ENCODE data around the gene KLHL29.

The KLHL29 gene

GRCh38 chr2:23422089-23423061 lies 37.4 kb downstream of the KLHL29 start:
- DNase-seq (ENCODE audit: low read depth) = no peak

GRCh38 chr2:23423062-23423872 lies 38.3 kb downstream of the KLHL29 start:
- no peak for DNase-seq (ENCODE audit: low read depth)

DNA sequence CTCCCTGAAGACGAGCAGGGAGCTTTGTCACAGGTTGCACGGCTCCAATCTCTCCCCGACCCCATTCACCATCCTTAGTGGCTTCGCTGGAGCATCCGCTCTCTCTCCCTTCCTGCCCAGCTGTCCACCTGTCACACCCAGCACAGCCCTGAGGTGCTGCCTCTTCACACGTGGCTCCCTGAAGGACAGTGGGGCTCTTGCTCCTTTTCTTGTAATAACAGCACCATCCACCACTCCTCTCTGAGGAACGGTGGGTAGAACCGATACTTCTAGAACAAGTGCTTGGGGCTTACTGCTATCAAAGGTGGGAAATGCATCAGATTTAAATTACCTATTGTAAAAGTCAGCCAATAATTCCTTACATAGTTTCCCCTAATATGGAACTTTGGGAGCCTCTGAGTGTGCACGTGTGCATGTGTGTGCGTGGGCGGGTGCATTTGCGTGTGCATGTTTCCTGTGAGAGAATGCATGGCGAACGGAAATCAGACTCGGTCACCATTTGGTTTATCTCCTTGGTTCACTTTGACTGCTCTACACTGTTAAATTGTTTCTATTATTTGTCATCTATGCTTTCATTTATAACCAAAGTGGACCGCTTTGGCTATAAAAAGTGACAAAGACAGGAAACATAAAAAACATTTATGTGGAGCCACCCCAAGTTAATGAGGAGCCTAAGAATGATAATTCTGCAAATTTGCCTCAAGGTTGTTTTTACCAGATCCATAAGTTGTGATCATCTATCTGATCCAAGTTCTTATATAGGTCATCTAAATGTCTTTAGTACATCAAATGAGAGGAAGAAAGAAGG lies 39.1 kb downstream of the KLHL29 start:
- no peak for DNase-seq (ENCODE audit: low read depth)

DNA sequence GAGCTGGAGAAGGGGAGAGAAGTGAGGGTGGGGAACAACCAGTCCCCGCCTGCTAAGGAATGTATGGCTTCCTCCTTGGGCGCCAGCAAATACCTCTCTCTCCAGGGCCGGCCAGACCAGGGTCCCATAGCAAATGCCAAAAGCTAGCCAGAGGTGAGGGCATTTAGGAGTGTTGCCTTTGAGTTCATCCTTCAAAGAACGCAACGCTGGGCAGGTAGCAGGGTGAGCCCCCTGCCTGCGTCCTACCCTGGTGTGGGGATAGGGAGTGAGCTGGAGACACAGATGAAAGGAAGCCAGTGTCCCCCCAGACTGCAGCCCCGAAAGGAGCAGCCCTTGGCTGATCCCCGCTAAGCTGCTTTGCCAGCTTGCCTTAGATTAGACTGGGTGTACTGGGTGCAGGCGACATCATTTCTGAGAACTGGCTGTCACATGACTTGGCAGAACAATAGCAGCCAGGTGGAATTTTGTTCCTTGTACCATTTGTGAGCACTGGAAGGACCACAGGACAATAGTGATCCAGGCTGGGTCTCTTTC lies 40.4 kb downstream of the KLHL29 start:
- no peak for DNase-seq (ENCODE audit: low read depth)

DNA sequence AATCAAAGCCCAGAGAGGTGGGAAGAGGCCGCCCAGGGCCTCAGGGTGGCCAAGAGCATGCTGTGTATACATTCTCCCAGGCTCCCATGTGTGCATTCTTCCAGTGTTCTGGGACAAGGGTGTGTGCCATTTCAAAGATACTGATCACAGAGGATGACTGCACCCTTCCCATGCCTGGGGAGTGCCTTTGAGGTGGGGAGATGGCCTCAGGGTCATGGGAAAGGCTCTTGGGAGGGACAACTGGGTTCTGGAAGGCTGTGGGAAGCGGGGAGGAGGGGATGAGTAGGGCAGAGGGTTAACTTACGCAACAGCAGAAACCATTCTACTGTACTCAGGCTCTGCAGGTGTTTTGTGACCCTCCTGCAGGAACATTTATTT lies 40.9 kb downstream of the KLHL29 start:
- no peak for DNase-seq (ENCODE audit: low read depth)

DNA sequence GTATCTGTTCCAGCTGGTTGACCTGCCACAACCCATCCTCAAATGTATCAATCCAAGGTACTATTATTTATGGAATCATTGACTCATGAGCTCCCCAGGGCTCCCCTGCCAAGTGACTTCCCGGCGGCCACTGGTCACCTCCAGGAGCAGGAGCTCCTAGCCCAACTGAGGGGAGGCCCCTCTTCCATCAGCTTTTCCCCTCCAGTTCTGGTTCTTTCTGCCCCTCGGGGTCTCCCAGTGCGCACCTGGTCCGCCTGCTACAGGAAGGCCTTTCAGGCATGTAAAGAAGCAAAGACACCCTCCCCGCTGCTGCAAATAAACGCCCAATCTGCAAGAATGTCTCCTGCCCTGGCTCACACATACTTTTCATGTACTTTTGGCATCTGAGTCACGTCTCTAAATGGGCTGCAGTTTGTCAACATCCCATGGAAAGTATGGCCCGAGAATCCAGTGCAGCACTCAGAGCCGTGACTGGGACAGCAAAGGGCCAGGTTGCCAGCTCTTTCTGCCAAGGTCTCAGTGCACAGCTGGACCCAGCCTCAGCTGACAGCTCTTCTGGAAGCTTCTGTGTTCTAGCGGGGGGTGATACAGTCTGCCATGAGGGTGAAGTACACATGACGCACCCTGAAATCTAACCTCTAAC lies 41.4 kb downstream of the KLHL29 start:
- no peak for DNase-seq (ENCODE audit: low read depth)

DNA sequence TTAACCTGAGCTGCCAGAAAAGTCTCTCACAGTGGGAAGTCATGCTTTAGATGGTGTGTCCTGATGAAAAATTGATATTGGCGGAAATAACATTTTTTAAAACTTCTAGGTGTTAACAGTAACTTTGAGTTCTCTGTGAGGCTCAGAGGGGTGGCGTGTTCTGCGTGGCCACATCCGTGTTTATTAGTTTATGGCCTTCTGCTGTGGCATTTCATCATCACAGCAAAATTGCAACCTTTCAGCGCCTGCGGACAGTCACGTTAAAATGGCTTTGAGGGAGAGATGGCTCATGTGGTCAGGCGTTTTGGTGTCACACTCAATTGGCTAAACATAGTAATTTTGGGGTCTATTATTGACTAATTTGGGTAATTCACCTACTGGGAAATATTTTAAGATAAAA lies 42.4 kb downstream of the KLHL29 start:
- no peak for DNase-seq (ENCODE audit: low read depth)

GRCh38 chr2:23427976-23428375 lies 43.0 kb downstream of the KLHL29 start:
- DNase-seq (ENCODE audit: low read depth) = no peak

GRCh38 chr2:23429036-23429435 lies 44.1 kb downstream of the KLHL29 start:
- DNase-seq (ENCODE audit: low read depth) = no peak

GRCh38 chr2:23430263-23430662 lies 45.3 kb downstream of the KLHL29 start:
- no peak for DNase-seq (ENCODE audit: low read depth)

DNA sequence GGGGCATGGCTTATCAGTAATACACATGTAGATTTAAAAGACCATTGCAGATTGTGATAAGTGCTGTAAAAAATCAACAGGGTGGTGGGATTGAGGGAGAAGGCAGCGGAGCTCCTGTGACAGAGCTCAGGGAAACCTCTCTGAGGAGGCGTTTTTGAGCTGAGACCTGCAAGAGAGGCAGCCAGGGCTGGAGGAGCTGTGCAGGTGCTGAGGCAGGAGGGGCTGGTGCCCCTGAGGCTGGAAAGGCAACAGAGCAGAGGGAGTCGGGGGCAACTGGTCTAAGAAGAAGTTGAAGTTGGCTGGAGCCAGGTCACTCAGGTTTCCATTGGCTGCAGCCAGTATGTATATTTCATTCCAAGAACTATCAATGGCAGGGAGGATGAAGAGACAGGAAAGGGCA lies 47.6 kb downstream of the KLHL29 start:
- no peak for DNase-seq (ENCODE audit: low read depth)

DNA sequence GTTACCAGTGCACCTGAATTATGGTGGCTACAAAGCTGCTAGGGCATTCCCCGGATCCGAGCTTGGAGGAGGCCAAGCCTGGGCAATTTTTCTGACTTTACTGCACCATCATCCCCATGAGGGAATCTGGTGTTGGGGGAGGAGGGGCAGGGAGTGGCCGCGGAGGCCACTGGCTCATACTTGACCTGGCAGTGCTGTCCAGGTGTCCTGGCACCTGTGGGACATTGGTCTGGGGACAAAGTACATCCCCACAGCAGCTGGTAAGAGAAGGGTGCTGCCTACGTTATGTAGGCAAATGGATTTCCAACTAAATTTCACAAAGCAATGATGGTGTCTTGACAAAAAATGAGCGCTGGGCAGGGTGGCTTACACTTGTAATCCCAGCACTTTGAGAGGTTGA lies 48.3 kb downstream of the KLHL29 start:
- no peak for DNase-seq (ENCODE audit: low read depth)

GRCh38 chr2:23434721-23435121 lies 49.7 kb downstream of the KLHL29 start:
- DNase-seq (ENCODE audit: low read depth) = no peak

- no peak for DNase-seq (ENCODE audit: low read depth)
These were observed 50.5 kb downstream of the KLHL29 start for GRCh38 chr2:23435250-23436035.

- DNase-seq (ENCODE audit: low read depth) = no peak
These were observed 51.5 kb downstream of the KLHL29 start for GRCh38 chr2:23436346-23437098.

GRCh38 chr2:23441414-23441813 lies 56.4 kb downstream of the KLHL29 start:
- DNase-seq (ENCODE audit: low read depth) = no peak

DNA sequence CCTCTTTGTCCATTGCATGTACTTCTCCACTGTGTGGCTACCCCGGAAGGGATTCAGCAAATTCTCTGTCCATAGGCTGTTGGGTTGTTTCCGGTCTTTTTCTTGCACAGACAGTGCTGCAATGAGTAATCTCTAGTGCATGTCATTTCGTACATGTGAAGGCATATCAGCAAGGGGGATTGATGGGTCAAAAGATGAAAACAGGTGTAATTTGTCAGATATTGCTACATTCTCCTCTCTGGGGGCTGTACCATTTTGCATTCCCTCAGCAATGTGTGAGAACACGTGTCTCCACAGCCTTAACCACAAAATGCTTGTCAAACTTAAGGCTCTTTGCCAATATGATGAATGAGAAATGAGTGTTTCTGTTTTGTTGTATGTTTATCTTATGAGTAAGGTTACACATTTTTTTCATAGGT lies 60.5 kb downstream of the KLHL29 start:
- peak; percentile 12 for DNase-seq (ENCODE audit: low read depth)

GRCh38 chr2:23446916-23447315 lies 61.9 kb downstream of the KLHL29 start:
- no peak for DNase-seq (ENCODE audit: low read depth)

- DNase-seq (ENCODE audit: low read depth) = no peak
These were observed 62.4 kb downstream of the KLHL29 start for GRCh38 chr2:23447405-23447804.

DNA sequence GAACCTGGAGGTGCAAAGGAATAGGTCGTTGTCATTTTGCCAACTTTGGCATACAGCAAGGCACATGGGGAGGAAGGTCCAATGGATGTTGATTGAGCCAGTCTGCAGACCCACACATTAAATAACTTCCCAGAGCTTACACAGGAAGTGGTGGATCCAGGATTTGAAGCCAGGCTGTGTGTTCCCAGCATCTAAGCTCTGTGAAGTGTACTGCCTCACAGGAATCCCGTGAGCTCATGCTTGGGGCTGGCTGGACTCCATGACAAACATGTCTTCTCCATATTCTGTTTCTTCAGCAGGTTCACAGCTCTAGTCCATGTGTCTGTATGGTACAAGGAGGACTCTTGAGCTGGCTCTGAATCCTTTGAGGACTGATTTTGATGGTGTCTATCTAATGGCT lies 63.9 kb downstream of the KLHL29 start:
- DNase-seq (ENCODE audit: low read depth) = no peak

All from GM04503 (cell line).